ENCODE data around the gene SERTAD3.

GRCh38 chr19:40457048-40457447 is 12.9 kb upstream of the SERTAD3 start:
- TF ChIP-seq CTCF (IDR thresholded peaks at IDR 0.05) (no peak), EP300 (IDR thresholded peaks at IDR 0.05) (no peak), POLR2A (IDR thresholded peaks at IDR 0.05) (no peak)
